HCT116 (cell line): ENCODE measurements around the gene SLC7A9. TPM values are rescaled to one million over a fixed set of nuclear protein-coding genes. Genes with fewer than 3 reads are reported as not detected.

Source experiments
- ATAC-seq: fragments of 200-7000 bp; cut with Tn5 transposase; 2 replicates; pipeline ENCODE4 v1.9.1; 2020; ENCODE audit warnings: mild to moderate bottlenecking, moderate library complexity
- BruUV-seq: library from RNA; stranded (reverse); fragments of 400-500 nt; replicated peaks from 2 replicates; lab custom pipeline; 2021; lab: Mats Ljungman, UMichigan
- CTCF ChIA-PET: fragments of 300-600 bp; sonication (Branson Sonifier 250); formaldehyde crosslinking; loops from one replicate; lab custom pipeline; 2021; ENCODE audit warnings: antibody characterized with exemption; lab: Charles Lee
- POLR2A ChIA-PET: fragments of 300-600, 350-600 bp; sonication (Branson Sonifier 250); formaldehyde crosslinking; loops from one replicate; lab custom pipeline; 2021; ENCODE audit warnings: antibody characterized with exemption; lab: Charles Lee
- RAD21 ChIA-PET, 2 experiments: fragments of 300-600 bp; sonication (Branson Sonifier 250); formaldehyde crosslinking; loops; one replicate each; lab custom pipeline; 2023; ENCODE audit warnings: low total read pairs in 2 of 2; ENCODE audit not compliant: uncharacterized antibody in 2 of 2, unreplicated experiment in 2 of 2, low non-redundant PET in 1 of 2; lab: Charles Lee
- DNase-seq: peaks from one replicate; pipeline ENCODE4 v3.0.0-alpha.2; 2010; ENCODE audit warnings: low read depth, low spot score
- H2AFZ ChIP-seq: fragments of 200-600 bp; shearing (Covaris generic), sonication (generic); 2 replicates; pipeline ENCODE4 v1.6.1; 2017; ENCODE audit warnings: low read depth, mixed run types, mixed read lengths, antibody characterized with exemption, low read length; ENCODE audit not compliant: poor library complexity, severe bottlenecking
- H3K27ac ChIP-seq: 2 replicates; pipeline ENCODE4 v1.5.1; 2012; ENCODE audit warnings: low read depth, low read length
- H3K27me3 ChIP-seq: fragments of 200-600 bp; sonication (generic); 2 replicates; pipeline ENCODE4 v1.6.1; 2016; ENCODE audit warnings: mixed run types, low read length, mixed read lengths; ENCODE audit not compliant: insufficient read depth
- H3K36me3 ChIP-seq, 2 experiments: fragments of 200-500 bp in 1 of 2; fragments of 200-600 bp in 1 of 2; sonication (Bioruptor generic) in 1 of 2; sonication (generic) in 1 of 2; 2 replicates each; pipeline versions ENCODE4 v1.5.1 to v1.6.1; 2014 to 2016; ENCODE audit warnings: low read length in 2 of 2, inconsistent platforms in 1 of 2, mixed read lengths in 1 of 2, mixed run types in 1 of 2; ENCODE audit not compliant: insufficient read depth in 2 of 2, control insufficient read depth in 1 of 2
- H3K4me1 ChIP-seq, 2 experiments: fragments of 200-600 bp in 1 of 2; sonication (generic) in 1 of 2; 2 replicates each; pipeline versions ENCODE4 v1.5.1 to v1.6.1; 2012 to 2017; ENCODE audit warnings: low read length in 2 of 2, inconsistent platforms in 1 of 2, mild to moderate bottlenecking in 1 of 2, mixed read lengths in 1 of 2, mixed run types in 1 of 2, moderate library complexity in 1 of 2; ENCODE audit not compliant: insufficient read depth in 2 of 2, control insufficient read depth in 1 of 2
- H3K4me2 ChIP-seq: fragments of 200-600 bp; sonication (generic); 2 replicates; pipeline ENCODE4 v1.6.1; 2017; ENCODE audit warnings: mixed run types, low read length, mixed read lengths
- H3K4me3 ChIP-seq, 2 experiments: fragments of 200-600 bp in 1 of 2; sonication (generic) in 1 of 2; replicated peaks in 1 of 2; 2 replicates each; pipeline ENCODE4 v1.5.1; 2011 to 2016; ENCODE audit warnings: low read length in 2 of 2, control low read depth in 1 of 2, low read depth in 1 of 2, mild to moderate bottlenecking in 1 of 2, mixed read lengths in 1 of 2, mixed run types in 1 of 2
- H3K79me2 ChIP-seq: fragments of 200-600 bp; sonication (generic); 2 replicates; pipeline ENCODE4 v1.6.1; 2017; ENCODE audit warnings: mild to moderate bottlenecking, mixed run types, low read length, moderate library complexity, mixed read lengths; ENCODE audit not compliant: insufficient read depth
- H3K9ac ChIP-seq: fragments of 200-600 bp; sonication (generic); 2 replicates; pipeline ENCODE4 v1.6.1; 2016; ENCODE audit warnings: low read length, mixed read lengths
- H3K9me2 ChIP-seq: fragments of 200-600 bp; sonication (generic), shearing (Covaris generic); 2 replicates; pipeline ENCODE4 v1.6.1; 2017; ENCODE audit warnings: mixed run types, mild to moderate bottlenecking, moderate library complexity; ENCODE audit not compliant: insufficient read depth
- H3K9me3 ChIP-seq, 2 experiments: fragments of 200-500 bp in 1 of 2; fragments of 200-600 bp in 1 of 2; sonication (Bioruptor generic) in 1 of 2; sonication (generic) in 1 of 2; 2 replicates each; pipeline ENCODE4 v1.6.1; 2014 to 2017; ENCODE audit warnings: low read length in 2 of 2, mixed read lengths in 2 of 2, inconsistent platforms in 1 of 2, low read depth in 1 of 2, mild to moderate bottlenecking in 1 of 2, mixed run types in 1 of 2, moderate library complexity in 1 of 2; ENCODE audit not compliant: control insufficient read depth in 1 of 2, insufficient read depth in 1 of 2
- H4K20me1 ChIP-seq: fragments of 200-600 bp; sonication (generic), shearing (Covaris generic); 2 replicates; pipeline ENCODE4 v1.6.1; 2017; ENCODE audit warnings: mixed run types, mild to moderate bottlenecking, moderate library complexity; ENCODE audit not compliant: insufficient read depth
- CBX3 ChIP-seq: IDR thresholded peaks from 2 replicates; pipeline ENCODE4 v1.6.1; 2012; ENCODE audit warnings: low read depth
- CEBPB ChIP-seq: IDR thresholded peaks from 2 replicates; pipeline ENCODE4 v1.6.1; 2012; ENCODE audit warnings: low read depth
- EGR1 ChIP-seq: IDR thresholded peaks from 2 replicates; pipeline ENCODE4 v1.6.1; 2012; ENCODE audit warnings: low read depth
- ELF1 ChIP-seq: IDR thresholded peaks from 2 replicates; pipeline ENCODE4 v1.6.1; 2012; ENCODE audit warnings: low read depth, borderline replicate concordance
- EZH2 ChIP-seq: fragments of 200-600 bp; sonication (generic); IDR thresholded peaks from 2 replicates; pipeline ENCODE4 v1.6.1; 2017; ENCODE audit warnings: antibody characterized with exemption, mixed run types
- EZH2phosphoT487 ChIP-seq: fragments of 200-600 bp; IDR thresholded peaks from 2 replicates; pipeline ENCODE4 v1.6.1; 2018; ENCODE audit warnings: antibody characterized with exemption, borderline replicate concordance
- FOSL1 ChIP-seq: IDR thresholded peaks from 2 replicates; pipeline ENCODE4 v1.6.1; 2012; ENCODE audit warnings: low read depth
- JUND ChIP-seq: IDR thresholded peaks from 2 replicates; pipeline ENCODE4 v1.6.1; 2012
- MAX ChIP-seq: IDR thresholded peaks from 2 replicates; pipeline ENCODE4 v1.6.1; 2012
- POLR2A ChIP-seq: IDR thresholded peaks from 2 replicates; pipeline ENCODE4 v1.7.0; 2011; ENCODE audit warnings: borderline replicate concordance; ENCODE audit not compliant: insufficient read depth, insufficient read length; ENCODE audit errors: extremely low read depth
- POLR2AphosphoS5 ChIP-seq: IDR thresholded peaks from 2 replicates; pipeline ENCODE4 v1.6.1; 2011; ENCODE audit warnings: mild to moderate bottlenecking, low read depth, low read length, moderate library complexity
- RAD21 ChIP-seq: IDR thresholded peaks from 2 replicates; pipeline ENCODE4 v1.6.1; 2012; ENCODE audit warnings: low read depth, mild to moderate bottlenecking
- SIN3A ChIP-seq: IDR thresholded peaks from 2 replicates; pipeline ENCODE4 v1.6.1; 2012; ENCODE audit warnings: low read depth
- SRF ChIP-seq: IDR thresholded peaks from 2 replicates; pipeline ENCODE4 v1.6.1; 2012; ENCODE audit warnings: low read depth
- YY1 ChIP-seq: IDR thresholded peaks from 2 replicates; pipeline ENCODE4 v1.6.1; 2011; ENCODE audit warnings: low read length, low read depth, moderate library complexity, mild to moderate bottlenecking; ENCODE audit not compliant: insufficient replicate concordance; ENCODE audit errors: extremely low read depth
- ZFX ChIP-seq: fragments of 450-650 bp; IDR thresholded peaks from 2 replicates; pipeline ENCODE4 v1.6.1; 2017
- ZNF274 ChIP-seq: fragments of 200-500 bp; sonication (Bioruptor generic); IDR thresholded peaks from 2 replicates; pipeline ENCODE4 v1.6.1; 2014; ENCODE audit warnings: mild to moderate bottlenecking, low read depth, low read length, inconsistent platforms
- intact Hi-C: fragments of 100-400 bp; cut with micrococcal nuclease; formaldehyde crosslinking; loops from 2 replicates; pipeline ENCODE4 v1.10.0; 2022
- total RNA-seq: library from RNA; stranded (reverse); gene quantifications from one replicate; pipeline ENCODE4 v1.2.1, GENCODE V29; 2021; ENCODE audit not compliant: unreplicated experiment
- TF ChIP-seq, protein P1 (sequence below): IDR thresholded peaks from 2 replicates; pipeline ENCODE4 v1.6.1; 2012
- TF ChIP-seq, protein P2 (sequence below), 3 experiments: fragments of 200-600 bp in 1 of 3; sonication (generic) in 1 of 3; IDR thresholded peaks in 2 of 3; conservative IDR thresholded peaks in 1 of 3; 2 replicates each; pipeline ENCODE4 v1.5.1; 2012 to 2017; ENCODE audit warnings: low read depth in 2 of 3, low read length in 2 of 3, antibody characterized with exemption in 1 of 3, borderline replicate concordance in 1 of 3, control low read depth in 1 of 3, mild to moderate bottlenecking in 1 of 3, mixed read lengths in 1 of 3, mixed run types in 1 of 3, moderate library complexity in 1 of 3; ENCODE audit not compliant: insufficient read depth in 1 of 3

Gene SLC7A9
- total RNA-seq, 1 experiment from 2014 or later: 0.42 TPM

DNA sequence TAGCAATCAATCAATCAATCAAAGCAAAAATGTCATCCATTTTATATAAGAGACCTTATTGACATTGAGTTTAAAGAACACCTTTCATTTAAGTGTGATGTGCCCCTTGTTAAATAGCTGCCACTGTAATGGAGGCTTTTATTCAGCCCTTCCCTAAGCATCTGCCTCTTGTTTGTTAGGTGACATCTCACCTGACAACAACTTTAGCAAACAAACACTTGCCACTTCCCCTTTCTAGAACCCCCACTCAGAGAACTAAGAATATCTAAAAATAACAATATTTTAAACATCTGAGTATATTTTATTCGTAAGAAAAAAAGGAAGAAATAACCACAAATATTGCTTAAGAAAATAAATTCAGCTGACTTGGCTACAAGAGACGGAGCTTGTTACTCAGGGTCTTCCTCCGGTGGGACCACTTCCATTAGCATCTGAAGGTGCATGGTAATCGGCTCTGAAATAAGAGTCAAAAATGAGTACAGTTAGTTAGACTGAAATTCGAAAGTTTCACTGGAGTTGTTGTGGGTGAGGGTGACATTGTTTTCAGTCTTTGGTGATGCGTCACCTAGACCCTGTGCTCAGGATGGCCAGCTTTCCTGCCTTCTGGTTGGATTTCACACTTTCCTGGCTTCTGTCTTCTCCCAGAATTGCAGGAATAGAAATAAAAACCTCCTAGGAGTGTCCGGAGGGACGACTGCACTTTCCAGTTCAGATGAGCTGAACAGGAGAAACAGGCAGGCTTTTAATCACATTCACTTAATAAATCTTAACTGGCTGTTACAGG lies 39.1 kb downstream of the SLC7A9 start:
- intact Hi-C loops: no loop called here
- ATAC-seq: no peak
- H3K4me3 ChIP-seq: no peak overlapping the region
- H3K4me1 ChIP-seq: 0 out of 4 replicates have a peak, but pooled peaks cover 2% of the 10 kb centered on the region in 2 experiments
- H3K79me2 ChIP-seq: no peaks in the 10 kb centered on the region
- no peaks in the 10 kb centered on the region for H3K36me3 ChIP-seq
- H3K9me2 ChIP-seq: no peaks in the 10 kb centered on the region
- POLR2A ChIA-PET: no interaction called here
- no peak for DNase-seq
- H3K27ac ChIP-seq: no peak overlapping the region
- H4K20me1 ChIP-seq: no peaks in the 10 kb centered on the region
- H3K4me2 ChIP-seq: no peak overlapping the region
- H3K9ac ChIP-seq: no peak overlapping the region
- no peak overlapping the region for H2AFZ ChIP-seq
- H3K9me3 ChIP-seq: no peaks in the 10 kb centered on the region
- no peaks in the 10 kb centered on the region for H3K27me3 ChIP-seq
- TF ChIP-seq MAX (no peak), CBX3 (no peak), EGR1 (no peak), JUND (no peak), RAD21 (no peak), CEBPB (no peak), SRF (no peak), SIN3A (no peak), EZH2 (no peak)
- TF ChIP-seq, protein P1, sequence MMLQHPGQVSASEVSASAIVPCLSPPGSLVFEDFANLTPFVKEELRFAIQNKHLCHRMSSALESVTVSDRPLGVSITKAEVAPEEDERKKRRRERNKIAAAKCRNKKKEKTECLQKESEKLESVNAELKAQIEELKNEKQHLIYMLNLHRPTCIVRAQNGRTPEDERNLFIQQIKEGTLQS: no peak
- RAD21 ChIA-PET: no interaction called here
- BruUV-seq: no TSS peak
- CTCF ChIA-PET: no interaction called here

DNA sequence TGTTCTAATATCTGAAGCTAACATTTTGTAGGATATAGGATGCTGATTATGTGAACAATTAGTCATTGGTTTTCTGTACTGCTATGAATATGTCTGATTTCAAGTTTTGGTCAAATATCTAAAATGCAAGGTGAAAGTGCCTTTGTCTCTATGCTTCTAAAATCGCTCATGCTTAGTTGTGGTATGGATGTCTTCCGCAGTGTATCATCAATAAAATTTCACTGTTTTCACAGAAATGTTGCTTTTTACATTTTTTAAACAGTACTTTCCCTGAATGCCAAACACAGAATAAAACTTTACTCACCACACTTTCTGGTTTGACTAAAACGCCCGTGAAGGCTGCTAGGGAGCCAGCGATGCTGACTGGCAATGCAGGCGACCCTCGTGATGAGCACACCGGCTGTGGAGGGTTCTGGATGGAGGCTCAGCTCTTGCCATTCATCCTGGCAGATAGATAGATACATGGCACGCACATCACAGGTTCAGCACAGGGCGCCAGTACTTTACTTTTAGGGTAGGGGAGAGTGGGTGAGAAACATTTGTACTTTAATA lies 40.1 kb downstream of the SLC7A9 start:
- Histone ChIP-seq H3K9me2 (no peaks in the 10 kb centered on the region), H3K36me3 (no peaks in the 10 kb centered on the region), H3K4me1 (0 out of 4 replicates have a peak, but pooled peaks cover 0 to 2% of the 10 kb centered on the region in 2 experiments), H4K20me1 (no peaks in the 10 kb centered on the region), H3K4me2 (no peak overlapping the region), H3K79me2 (no peaks in the 10 kb centered on the region), H3K27ac (no peak overlapping the region), H3K9me3 (no peaks in the 10 kb centered on the region), H3K4me3 (no peak overlapping the region), H2AFZ (no peak overlapping the region), H3K9ac (no peak overlapping the region), H3K27me3 (no peaks in the 10 kb centered on the region)
- ATAC-seq: no peak
- POLR2A ChIA-PET: no interaction called here
- BruUV-seq: no TSS peak
- RAD21 ChIA-PET: no interaction called here
- DNase-seq: no peak
- intact Hi-C loops: no loop called here
- CTCF ChIA-PET: no interaction called here
- TF ChIP-seq RAD21: no peak
- TF ChIP-seq ELF1: no peak
- TF ChIP-seq MAX: no peak
- TF ChIP-seq FOSL1: no peak
- TF ChIP-seq POLR2A: no peak
- TF ChIP-seq CBX3: no peak
- TF ChIP-seq YY1: no peak
- no peak for TF ChIP-seq POLR2AphosphoS5
- no peak for TF ChIP-seq SRF
- no peak for TF ChIP-seq EZH2phosphoT487
- TF ChIP-seq, protein P2, sequence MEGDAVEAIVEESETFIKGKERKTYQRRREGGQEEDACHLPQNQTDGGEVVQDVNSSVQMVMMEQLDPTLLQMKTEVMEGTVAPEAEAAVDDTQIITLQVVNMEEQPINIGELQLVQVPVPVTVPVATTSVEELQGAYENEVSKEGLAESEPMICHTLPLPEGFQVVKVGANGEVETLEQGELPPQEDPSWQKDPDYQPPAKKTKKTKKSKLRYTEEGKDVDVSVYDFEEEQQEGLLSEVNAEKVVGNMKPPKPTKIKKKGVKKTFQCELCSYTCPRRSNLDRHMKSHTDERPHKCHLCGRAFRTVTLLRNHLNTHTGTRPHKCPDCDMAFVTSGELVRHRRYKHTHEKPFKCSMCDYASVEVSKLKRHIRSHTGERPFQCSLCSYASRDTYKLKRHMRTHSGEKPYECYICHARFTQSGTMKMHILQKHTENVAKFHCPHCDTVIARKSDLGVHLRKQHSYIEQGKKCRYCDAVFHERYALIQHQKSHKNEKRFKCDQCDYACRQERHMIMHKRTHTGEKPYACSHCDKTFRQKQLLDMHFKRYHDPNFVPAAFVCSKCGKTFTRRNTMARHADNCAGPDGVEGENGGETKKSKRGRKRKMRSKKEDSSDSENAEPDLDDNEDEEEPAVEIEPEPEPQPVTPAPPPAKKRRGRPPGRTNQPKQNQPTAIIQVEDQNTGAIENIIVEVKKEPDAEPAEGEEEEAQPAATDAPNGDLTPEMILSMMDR (IDR thresholded peaks at IDR 0.05 in 2 of 3, conservative IDR thresholded peaks at IDR 0.05 in 1 of 3; ENCODE audit: borderline replicate concordance in 1 of 3, insufficient read depth in 1 of 3, low read depth in 2 of 3, low read length in 2 of 3): no peak
- no peak for TF ChIP-seq ZFX
- TF ChIP-seq CEBPB: no peak
- TF ChIP-seq ZNF274: no peak
